Right cardiac atrium (tissue), 5 donors: ENCODE measurements around the gene PTPRN2. TPM values are rescaled to one million over a fixed set of nuclear protein-coding genes. Genes with fewer than 3 reads are reported as not detected.
"Not testable (repeated sequence)": the region's sequence is repeated elsewhere in the genome, so short reads cannot be mapped to it uniquely, and the experiment has no call there.

Experiments used
- ATAC-seq, 2 donors: fragments of 200-7000 bp; cut with Tn5 transposase; one replicate each; pipeline versions ENCODE4 v1.8.0 to v1.9.1; 2020; ENCODE audit warnings: moderate library complexity in 2 of 2, mild to moderate bottlenecking in 1 of 2
- DNase-seq, 3 donors: peaks; one replicate each; pipeline ENCODE4 v3.0.0-alpha.2; 2020
- H3K27ac ChIP-seq: one replicate; pipeline ENCODE4 v1.5.1; 2013; ENCODE audit warnings: mild to moderate bottlenecking, low read length, control low read depth, moderate library complexity
- H3K27me3 ChIP-seq: one replicate; pipeline ENCODE4 v1.6.1; 2013; ENCODE audit not compliant: control insufficient read depth, insufficient read depth
- H3K4me1 ChIP-seq: one replicate; pipeline ENCODE4 v1.6.1; 2013; ENCODE audit warnings: low read length; ENCODE audit not compliant: control insufficient read depth, insufficient read depth
- H3K4me3 ChIP-seq: one replicate; pipeline ENCODE4 v1.5.1; 2013; ENCODE audit warnings: low read length, control low read depth
- H3K9me3 ChIP-seq: one replicate; pipeline ENCODE4 v1.6.1; 2013; ENCODE audit warnings: low read length; ENCODE audit not compliant: control insufficient read depth
- whole genome bisulfite sequencing: extraction: QIAGEN DNeasy Blood & Tissue Kit; methylation state at CpG from one replicate; pipeline ENCODE4 v1.1.7; 2013; 5-methylcytosine and 5-hydroxymethylcytosine counted together
- intact Hi-C, 4 donors: fragments of 100-400 bp; cut with DNase I; formaldehyde crosslinking; loops; one replicate each; pipeline versions ENCODE4 v1.11.0 to v1.14.0; 2022 to 2023
- polyA plus RNA-seq: library from polyadenylated mRNA; stranded (reverse); fragments of 200-250 nt; gene quantifications from one replicate; pipeline ENCODE4 v1.2.3, GENCODE V29; 2013
- total RNA-seq, 4 donors: library from RNA; stranded (reverse); fragmentation: NEBNext Ultra II Directional; extraction: Animal tissue kit (Norgen Biotek cat#: 25700); gene quantifications; one replicate each; pipeline ENCODE4 v1.2.1, GENCODE V29; 2021
- donor health status: healthy with polysubstance abuse.
- donor health status: DM: no; HTN: yes; CAD: no.
- donor health status: DM: no; HTN: no; CAD: no.
- donor health status: DM: no; HTN: yes; CAD: no; lungs with severe emphysema.
- donor health status: DM: yes; HTN: yes; CAD: no.

The PTPRN2 gene
- total and polyA plus RNA-seq, 5 donors = 1.5 to 3.9 (median 1.9) TPM

DNA sequence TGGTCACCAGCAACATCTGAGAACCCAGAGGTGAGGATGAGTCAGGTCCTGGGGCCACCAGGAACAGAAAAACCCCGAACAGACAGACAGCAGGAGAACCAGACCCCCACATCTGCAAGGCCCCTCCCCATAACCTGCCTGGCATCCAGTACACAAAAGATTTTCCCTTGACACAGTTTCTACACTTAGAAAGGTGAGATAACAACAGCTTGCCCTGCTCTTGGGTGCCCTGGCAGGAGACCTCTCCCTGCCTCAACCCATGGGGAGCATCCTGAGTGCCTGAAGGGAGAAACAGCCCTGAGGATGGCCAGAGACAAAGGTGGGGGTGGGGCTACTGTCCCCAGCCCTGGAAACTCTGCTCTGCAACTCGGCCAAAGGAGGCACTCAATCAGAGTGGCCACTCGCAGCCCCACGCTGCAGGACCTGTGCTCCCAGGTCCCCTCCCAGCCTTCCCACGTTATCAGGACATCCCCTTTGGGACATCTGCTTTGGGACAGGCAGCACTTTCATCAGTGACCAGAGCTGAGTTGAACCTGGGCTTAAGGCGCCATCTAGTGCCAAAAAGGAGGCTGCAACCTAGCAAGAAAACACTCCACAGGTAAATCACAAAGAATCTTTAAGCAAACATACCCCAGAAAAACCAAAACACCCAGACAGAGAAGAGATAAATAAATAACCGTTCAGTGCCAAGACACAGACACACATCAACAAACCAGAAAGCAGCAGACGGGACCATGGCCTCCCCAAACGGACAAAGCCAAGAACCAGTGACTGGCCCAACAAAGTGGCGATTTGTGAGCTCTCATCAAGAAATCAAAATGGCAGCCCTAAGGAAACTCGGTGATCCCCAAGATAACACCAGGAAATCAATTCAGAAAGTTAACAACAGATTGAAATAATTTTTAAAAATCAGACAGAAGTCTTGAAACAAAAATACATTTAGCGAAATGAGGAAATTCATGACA, 233.7 kb downstream of the PTPRN2 start:
- WGBS = 41% methylated on average over 12 of the region's 12 CpGs
- H3K9me3 ChIP-seq = no peaks in the 10 kb centered on the region
- H3K27me3 ChIP-seq = no peaks in the 10 kb centered on the region
- no peaks in the 10 kb centered on the region for H3K4me1 ChIP-seq
- ATAC-seq (no peak), DNase-seq (no peak)
- no peak overlapping the region for H3K27ac ChIP-seq
- H3K4me3 ChIP-seq = no peak overlapping the region
- intact Hi-C loops = no loop called here

DNA sequence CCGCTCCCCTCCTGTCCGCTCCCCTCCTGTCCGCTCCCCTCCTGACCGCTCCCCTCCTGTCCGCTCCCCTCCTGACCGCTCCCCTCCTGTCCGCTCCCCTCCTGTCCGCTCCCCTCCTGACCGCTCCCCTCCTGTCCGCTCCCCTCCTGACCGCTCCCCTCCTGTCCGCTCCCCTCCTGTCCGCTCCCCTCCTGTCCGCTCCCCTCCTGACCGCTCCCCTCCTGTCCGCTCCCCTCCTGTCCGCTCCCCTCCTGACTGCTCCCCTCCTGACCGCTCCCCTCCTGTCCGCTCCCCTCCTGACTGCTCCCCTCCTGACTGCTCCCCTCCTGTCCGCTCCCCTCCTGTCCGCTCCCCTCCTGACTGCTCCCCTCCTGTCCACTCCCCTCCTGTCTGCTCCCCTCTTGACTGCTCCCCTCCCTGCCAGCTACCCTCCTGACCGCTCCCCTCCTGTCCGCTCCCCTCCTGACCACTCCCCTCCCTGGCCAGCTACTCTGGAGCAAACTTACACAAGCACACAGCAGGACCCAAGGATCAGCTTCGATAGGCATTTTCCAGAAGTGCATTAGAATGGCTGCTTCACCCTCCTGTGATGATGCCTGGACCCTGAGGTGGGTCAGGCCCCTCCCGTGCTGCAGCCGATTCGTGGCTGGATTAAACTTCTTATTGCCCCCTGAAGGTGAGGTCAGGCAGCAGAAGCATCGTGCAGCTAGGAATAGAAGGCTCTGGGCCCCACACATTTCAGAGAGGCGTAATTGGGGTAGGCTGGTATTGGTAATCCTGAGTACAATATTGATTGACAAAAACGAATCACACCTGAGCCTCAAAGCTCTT, 235.5 kb downstream of the PTPRN2 start:
- H3K27ac ChIP-seq, H3K27me3 ChIP-seq, intact Hi-C loops, H3K4me3 ChIP-seq, H3K9me3 ChIP-seq, DNase-seq, ATAC-seq, H3K4me1 ChIP-seq: not testable (repeated sequence)
- 81% methylated on average over 27 of the region's 30 CpGs for WGBS

DNA sequence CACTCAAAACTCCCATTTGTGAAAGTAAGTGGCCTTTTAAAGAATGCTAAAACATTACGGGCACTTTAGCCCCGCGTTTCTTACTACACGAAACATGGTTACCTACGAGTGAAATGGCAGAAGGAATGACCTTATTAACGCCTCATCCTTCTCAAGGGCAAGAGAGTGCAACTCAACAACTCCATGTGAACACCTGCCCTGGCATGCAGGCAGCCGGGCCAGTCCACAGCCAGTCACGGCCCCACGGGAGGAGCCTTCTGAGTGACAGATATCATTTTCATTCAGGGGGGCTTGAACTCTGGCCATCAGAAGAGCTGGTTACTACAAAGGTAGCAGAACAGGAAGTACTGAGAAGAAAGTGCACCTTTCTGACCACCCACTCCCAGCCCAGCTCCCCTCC, 236.1 kb downstream of the PTPRN2 start:
- ATAC-seq (no peak), DNase-seq (no peak)
- Histone ChIP-seq H3K9me3 (no peaks in the 10 kb centered on the region), H3K27ac (no peak overlapping the region), H3K4me3 (no peak overlapping the region), H3K4me1 (no peaks in the 10 kb centered on the region), H3K27me3 (no peaks in the 10 kb centered on the region)
- whole genome bisulfite sequencing = 74% methylated on average over 9 of the region's 9 CpGs
- intact Hi-C loops = no loop called here

DNA sequence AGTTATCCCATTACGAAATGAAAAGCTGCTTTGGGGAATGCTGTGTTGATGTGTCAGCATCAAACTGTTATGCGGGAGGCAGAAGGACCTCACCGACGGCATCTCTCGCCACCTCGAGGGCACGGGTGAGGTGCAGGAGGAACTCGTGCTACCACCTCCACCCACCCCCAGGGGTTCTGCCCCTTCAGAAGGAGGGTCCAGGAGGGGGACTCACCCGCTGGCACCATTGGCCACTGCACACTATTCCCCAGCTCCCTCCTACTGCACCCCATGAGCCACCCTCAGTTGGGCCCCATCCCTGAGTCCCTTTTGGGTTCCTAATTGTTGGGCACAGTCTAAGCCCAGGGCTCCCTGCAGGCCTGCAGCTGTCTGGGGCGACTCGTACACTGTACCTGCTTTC, 236.6 kb downstream of the PTPRN2 start:
- WGBS = 68% methylated on average over 11 of the region's 11 CpGs

DNA sequence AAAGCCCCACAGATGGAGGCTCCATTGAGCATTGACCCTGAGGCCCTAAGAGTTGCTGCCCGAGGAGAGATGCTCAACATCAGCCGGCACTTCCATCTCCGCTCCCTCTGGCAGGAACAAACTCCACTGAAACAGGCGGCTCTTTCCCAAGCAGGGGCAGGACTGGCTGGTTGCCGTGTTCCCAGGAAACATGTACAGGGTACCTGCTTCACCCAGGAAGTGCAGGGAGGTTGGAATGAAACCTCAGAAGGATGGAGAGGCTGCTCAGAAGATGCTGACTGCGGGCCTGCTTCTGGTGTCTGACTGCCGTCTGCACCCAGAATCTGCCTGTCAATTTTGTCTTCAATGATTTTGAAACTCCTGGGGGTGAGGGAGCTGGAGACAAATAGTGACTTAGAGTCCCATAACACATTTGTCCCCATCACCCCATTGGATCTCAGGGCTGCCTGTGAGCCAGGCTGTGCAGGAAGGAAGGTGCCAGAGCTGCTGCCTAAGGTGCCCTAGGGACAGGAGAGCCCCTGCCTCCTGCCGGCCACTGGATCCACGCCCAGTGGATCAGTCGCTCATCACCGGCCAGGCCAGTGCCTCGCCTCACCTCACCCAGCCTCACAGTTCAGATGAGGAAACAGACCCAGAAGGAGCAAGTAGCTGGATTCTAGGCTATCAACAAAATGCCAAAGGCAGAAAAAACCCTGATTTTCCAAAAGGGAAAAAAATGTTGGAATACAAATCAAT, 237.3 kb downstream of the PTPRN2 start:
- no peaks in the 10 kb centered on the region for H3K4me1 ChIP-seq
- no peak for ATAC-seq
- no peaks in the 10 kb centered on the region for H3K9me3 ChIP-seq
- H3K4me3 ChIP-seq = no peak overlapping the region
- H3K27me3 ChIP-seq = no peaks in the 10 kb centered on the region
- H3K27ac ChIP-seq = no peak overlapping the region
- 76% methylated on average over 12 of the region's 12 CpGs for WGBS
- intact Hi-C loops = no loop called here
- no peak for DNase-seq

More for the DNA sequence above, 236.6 kb downstream of the PTPRN2 start:
- ATAC-seq (no peak), DNase-seq (no peak)
- intact Hi-C loops = no loop called here
- Histone ChIP-seq H3K27ac (no peak overlapping the region), H3K4me3 (no peak overlapping the region), H3K9me3 (no peaks in the 10 kb centered on the region), H3K27me3 (no peaks in the 10 kb centered on the region), H3K4me1 (no peaks in the 10 kb centered on the region)

DNA sequence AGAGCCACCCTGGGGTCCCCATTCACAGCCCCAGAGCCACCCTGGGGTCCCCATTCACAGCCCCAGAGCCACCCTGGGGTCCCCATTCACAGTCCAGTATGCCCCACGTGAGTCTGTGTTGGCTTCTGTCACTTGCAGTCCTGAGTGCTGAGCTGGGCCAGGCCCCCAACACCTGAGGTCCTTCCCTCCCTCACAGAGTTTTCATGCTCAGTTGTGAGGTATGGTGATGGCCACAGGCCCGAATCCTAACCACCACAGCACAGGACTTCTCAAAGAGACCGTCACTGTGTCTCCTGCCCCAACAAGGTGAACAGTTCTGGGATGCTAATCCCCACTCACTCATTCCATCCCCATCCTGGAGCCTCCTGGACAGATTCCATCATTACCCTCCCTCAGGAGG, 239.2 kb downstream of the PTPRN2 start:
- intact Hi-C loops = no loop called here

DNA sequence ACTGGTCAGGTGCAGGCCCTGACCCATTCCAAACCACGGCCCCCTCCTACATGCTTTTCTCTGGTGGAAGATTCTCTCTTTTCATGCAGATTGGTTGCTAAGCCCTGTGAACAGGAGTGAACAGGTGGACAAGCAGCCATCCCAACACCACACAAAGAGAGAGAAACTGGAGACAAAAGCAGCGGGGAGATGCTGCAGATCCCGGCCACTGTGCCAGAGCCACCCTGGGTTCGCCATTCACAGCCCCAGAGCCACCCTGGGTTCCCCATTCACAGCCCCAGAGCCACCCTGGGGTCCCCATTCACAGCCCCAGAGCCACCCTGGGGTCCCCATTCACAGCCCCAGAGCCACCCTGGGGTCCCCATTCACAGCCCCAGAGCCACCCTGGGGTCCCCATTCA, 239.6 kb downstream of the PTPRN2 start:
- ATAC-seq, DNase-seq: not testable (repeated sequence)
- 80% methylated on average over 4 of the region's 4 CpGs for WGBS

More for the DNA sequence above, 239.2 kb downstream of the PTPRN2 start:
- Histone ChIP-seq H3K27ac (no peak overlapping the region), H3K4me3 (no peak overlapping the region), H3K27me3 (no peaks in the 10 kb centered on the region), H3K4me1 (no peaks in the 10 kb centered on the region), H3K9me3 (no peaks in the 10 kb centered on the region)
- no peak for ATAC-seq
- WGBS = 66% methylated on average over 3 of the region's 3 CpGs
- no peak for DNase-seq

DNA sequence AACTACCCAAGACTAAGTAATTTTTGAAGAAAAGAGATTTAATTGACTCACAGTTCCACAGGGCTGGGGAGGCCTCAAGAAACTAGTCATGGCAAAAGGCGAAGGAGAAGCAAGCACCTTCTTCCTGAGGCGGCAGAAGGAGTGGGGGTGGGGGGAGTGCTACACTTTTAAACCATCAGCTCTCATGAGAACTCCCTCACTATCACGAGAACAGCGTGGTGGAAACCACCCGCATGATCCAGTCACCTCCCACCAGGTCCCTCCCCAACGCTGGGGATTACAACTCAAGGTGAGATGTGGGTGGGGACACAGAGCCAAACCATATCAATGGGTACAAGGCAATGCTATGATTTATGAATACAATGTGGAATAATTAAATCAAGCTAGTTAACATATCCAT, 241.9 kb downstream of the PTPRN2 start:
- H3K4me1 ChIP-seq = no peaks in the 10 kb centered on the region
- H3K4me3 ChIP-seq = no peak overlapping the region
- H3K27me3 ChIP-seq = no peaks in the 10 kb centered on the region
- DNase-seq (no peak), ATAC-seq (no peak)
- no peak overlapping the region for H3K27ac ChIP-seq
- intact Hi-C loops = no loop called here
- no peaks in the 10 kb centered on the region for H3K9me3 ChIP-seq
- 66% methylated on average over 6 of the region's 6 CpGs for WGBS

More for the DNA sequence above, 239.6 kb downstream of the PTPRN2 start:
- intact Hi-C loops, H3K9me3 ChIP-seq, H3K27me3 ChIP-seq, H3K4me1 ChIP-seq, H3K4me3 ChIP-seq, H3K27ac ChIP-seq: not testable (repeated sequence)

DNA sequence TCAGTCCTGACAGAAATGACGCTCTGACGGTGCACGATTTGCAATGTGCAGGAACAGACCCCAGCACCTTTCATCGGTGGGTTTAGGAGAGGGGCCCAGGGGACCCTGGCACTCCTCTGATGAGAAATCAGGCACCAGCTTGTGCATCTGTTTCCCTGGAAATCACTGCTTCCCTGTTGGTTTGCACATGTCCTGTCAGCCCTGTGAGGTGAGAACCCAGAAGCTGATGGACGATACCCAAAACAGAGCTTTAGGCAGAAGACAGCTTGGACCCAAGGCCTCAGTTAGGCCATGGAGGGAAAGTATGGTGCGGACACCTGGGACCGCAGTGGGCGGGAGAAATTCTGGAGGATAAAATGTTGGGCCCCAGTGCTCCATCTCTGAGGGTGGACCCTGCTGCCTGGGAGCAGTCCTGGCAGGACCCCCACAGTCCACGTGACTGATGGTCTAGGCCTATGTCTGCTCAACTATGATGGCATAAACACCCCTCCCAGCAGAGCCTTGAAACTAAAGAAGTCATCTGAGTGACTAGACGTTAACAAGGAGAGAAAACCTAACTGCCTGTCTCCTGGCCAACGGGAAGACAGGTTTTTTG, 242.8 kb downstream of the PTPRN2 start:
- 79% methylated on average over 11 of the region's 11 CpGs for WGBS
- H3K4me3 ChIP-seq = no peak overlapping the region
- DNase-seq = no peak
- no peaks in the 10 kb centered on the region for H3K9me3 ChIP-seq
- H3K4me1 ChIP-seq = no peaks in the 10 kb centered on the region
- no peak for ATAC-seq
- no peak overlapping the region for H3K27ac ChIP-seq
- intact Hi-C loops = no loop called here
- no peaks in the 10 kb centered on the region for H3K27me3 ChIP-seq

DNA sequence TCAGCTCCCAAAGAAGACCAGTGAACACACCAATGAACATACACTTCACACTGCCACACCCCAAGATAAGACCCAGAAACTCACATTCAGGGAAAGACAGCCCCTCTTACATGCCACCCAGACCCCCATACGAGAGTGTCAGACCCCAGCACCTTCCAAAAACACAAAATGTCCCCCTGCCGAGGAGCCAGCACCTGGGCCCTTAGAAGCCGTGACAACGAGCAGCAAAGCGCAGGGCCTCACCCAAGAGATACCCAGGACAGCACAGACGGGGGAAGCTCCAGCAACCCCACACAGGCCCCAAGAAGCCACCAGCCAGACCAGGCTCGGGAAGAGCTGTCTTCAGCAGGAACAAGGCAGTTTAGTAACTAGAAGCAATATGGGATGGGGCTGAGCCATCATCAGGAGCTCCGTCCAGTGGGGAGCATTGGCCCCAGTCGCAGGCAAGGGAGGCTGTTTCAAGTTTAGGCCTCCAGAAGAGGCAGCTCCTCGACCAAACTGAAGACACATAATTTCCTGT, 243.6 kb downstream of the PTPRN2 start:
- DNase-seq (no peak), ATAC-seq (no peak)
- Histone ChIP-seq H3K9me3 (no peaks in the 10 kb centered on the region), H3K4me1 (no peaks in the 10 kb centered on the region), H3K4me3 (no peak overlapping the region), H3K27ac (no peak overlapping the region), H3K27me3 (no peaks in the 10 kb centered on the region)
- intact Hi-C loops = no loop called here
- 74% methylated on average over 10 of the region's 10 CpGs for WGBS
